MCF 10A (cell line): ENCODE data around the gene HEATR3. TPM values are rescaled to one million over a fixed set of nuclear protein-coding genes. Genes with fewer than 3 reads are reported as not detected.

ENCODE experiments used
- BruUV-seq: library from RNA; stranded (reverse); fragments of 400-500 nt; replicated peaks from 2 replicates; lab custom pipeline; 2021; lab: Mats Ljungman, UMichigan
- CTCF ChIA-PET: fragments of 300-600 bp; sonication (Branson Sonifier 250); formaldehyde crosslinking; extraction: SDS; loops from one replicate; lab custom pipeline; 2021; ENCODE audit warnings: antibody characterized with exemption, inconsistent platforms; lab: Yijun Ruan, JAX
- POLR2A ChIA-PET: fragments of 300-600, 350-650 bp; sonication (Branson Sonifier 250); formaldehyde crosslinking; extraction: SDS; loops from one replicate; lab custom pipeline; 2020; ENCODE audit warnings: antibody characterized with exemption, inconsistent platforms; lab: Yijun Ruan, JAX
- DNase-seq: peaks from one replicate; pipeline ENCODE4 v3.0.0-alpha.2; 2018; ENCODE audit not compliant: unreplicated experiment
- H3K27ac Mint-ChIP-seq: one replicate; pipeline ENCODE4 v1.8.0; 2022; ENCODE audit warnings: mild to moderate bottlenecking, low read depth, mixed read lengths; ENCODE audit not compliant: unreplicated experiment
- H3K27me3 Mint-ChIP-seq: one replicate; pipeline ENCODE4 v1.8.0; 2022; ENCODE audit warnings: mixed read lengths; ENCODE audit not compliant: insufficient read depth, unreplicated experiment
- H3K36me3 Mint-ChIP-seq: one replicate; pipeline ENCODE4 v1.8.0; 2022; ENCODE audit warnings: mild to moderate bottlenecking, moderate library complexity, mixed read lengths; ENCODE audit not compliant: insufficient read depth, unreplicated experiment
- H3K4me1 Mint-ChIP-seq: one replicate; pipeline ENCODE4 v1.8.0; 2022; ENCODE audit warnings: mixed read lengths; ENCODE audit not compliant: insufficient read depth, unreplicated experiment
- H3K4me3 Mint-ChIP-seq: one replicate; pipeline ENCODE4 v1.8.0; 2022; ENCODE audit warnings: mild to moderate bottlenecking, moderate library complexity, mixed read lengths; ENCODE audit not compliant: unreplicated experiment
- H3K9me3 Mint-ChIP-seq: one replicate; pipeline ENCODE4 v1.8.0; 2022; ENCODE audit warnings: mixed read lengths; ENCODE audit not compliant: unreplicated experiment
- CTCF ChIP-seq: fragments of 200-600 bp; IDR thresholded peaks from one replicate; pipeline ENCODE4 v1.8.0; 2022; ENCODE audit warnings: antibody characterized with exemption, mild to moderate bottlenecking; ENCODE audit not compliant: unreplicated experiment
- intact Hi-C: fragments of 100-400 bp; cut with micrococcal nuclease; formaldehyde crosslinking; loops from 2 replicates; pipeline ENCODE4 v1.14.1; 2022
- total RNA-seq: library from RNA; stranded (reverse); gene quantifications from 2 replicates; pipeline ENCODE4 v1.2.3, GENCODE V29; 2022

Gene HEATR3
- total RNA-seq, 1 experiment from 2014 or later, result 13.3 TPM

- H3K9me3 Mint-ChIP-seq, result peaks cover 7% of the 10 kb centered on the region
- DNase-seq, result no peak
- no peaks in the 10 kb centered on the region for H3K27me3 Mint-ChIP-seq
- no peak for TF ChIP-seq CTCF
- H3K4me1 Mint-ChIP-seq, result no peaks in the 10 kb centered on the region
- H3K4me3 Mint-ChIP-seq, result no peak overlapping the region
- H3K27ac Mint-ChIP-seq, result no peak overlapping the region
- BruUV-seq, result no TSS peak
- intact Hi-C loops, result no loop called here
- POLR2A ChIA-PET, result interaction anchor here (0.9 kb wide), 1 partner anchor 97 kb away, joined by 4 read pairs; no protein-coding TSS in a partner anchor
- no peaks in the 10 kb centered on the region for H3K36me3 Mint-ChIP-seq
- CTCF ChIA-PET, result no interaction called here
These were observed 6.7 kb upstream of the HEATR3 start for GRCh38 chr16:50059111-50059510.

- CTCF ChIA-PET, result no interaction called here
- no peak for TF ChIP-seq CTCF
- Mint-ChIP-seq H3K27ac (no peak overlapping the region), H3K27me3 (no peaks in the 10 kb centered on the region), H3K4me3 (no peak overlapping the region), H3K36me3 (no peaks in the 10 kb centered on the region), H3K9me3 (peaks cover 7% of the 10 kb centered on the region), H3K4me1 (no peaks in the 10 kb centered on the region)
- intact Hi-C loops, result no loop called here
- POLR2A ChIA-PET, result interaction anchor here (0.9 kb wide), 1 partner anchor 98 kb away, joined by 4 read pairs; no protein-coding TSS in a partner anchor
- no peak for DNase-seq
- BruUV-seq, result no TSS peak
These were observed 6.1 kb upstream of the HEATR3 start for GRCh38 chr16:50059669-50060068.

GRCh38 chr16:50061326-50061725 lies 4.4 kb upstream of the HEATR3 start:
- Mint-ChIP-seq H3K36me3 (no peaks in the 10 kb centered on the region), H3K27ac (no peak overlapping the region), H3K9me3 (peaks cover 3% of the 10 kb centered on the region), H3K4me1 (no peaks in the 10 kb centered on the region), H3K4me3 (no peak overlapping the region), H3K27me3 (no peaks in the 10 kb centered on the region)
- no peak for DNase-seq
- intact Hi-C loops, result no loop called here
- ChIA-PET POLR2A (no interaction called here), CTCF (interaction anchor here (0.7 to 1.2 kb wide), 2 partner anchors 294 to 505 kb away, joined by 3 to 4 read pairs; no protein-coding TSS in a partner anchor)
- TF ChIP-seq CTCF, result no peak
- no TSS peak for BruUV-seq

- Mint-ChIP-seq H3K27me3 (no peaks in the 10 kb centered on the region), H3K4me3 (peak overlapping the region; percentile 88), H3K27ac (no peak overlapping the region), H3K36me3 (peaks cover 19% of the 10 kb centered on the region), H3K4me1 (peaks cover 23% of the 10 kb centered on the region), H3K9me3 (no peaks in the 10 kb centered on the region)
- BruUV-seq, result TSS peak; percentile 37
- DNase-seq, result no peak
- no peak for TF ChIP-seq CTCF
- ChIA-PET CTCF (interaction anchor here (0.6 to 5.5 kb wide), 2 partner anchors 41 to 1443 kb away, joined by 6 to 46 read pairs; partner anchors contain the start of gene CNEP1R1), POLR2A (interaction anchor here (0.8 to 2.8 kb wide), 7 partner anchors 13 to 295 kb away, joined by 3 to 23 read pairs (median 6); partner anchors contain the start of gene CNEP1R1)
- intact Hi-C loops, result no loop called here
These were observed 538 bp upstream of the HEATR3 start for GRCh38 chr16:50065241-50065623.
